Measurements from ENCODE around the gene PLK3. TPM values are rescaled to one million over a fixed set of nuclear protein-coding genes. Genes with fewer than 3 reads are reported as not detected.

PLK3 gene
- total and polyA plus RNA-seq, 9 of the 15 experiments (the other 6 are each of a cell fraction or from before 2014, with no cell fraction given): 0.52 to 22.7 (median 11.0) TPM

- no TSS peak for BruUV-seq (replicated peaks)
- TF ChIP-seq ZNF583 (CRISPR knock-in tag; IDR thresholded peaks at IDR 0.05): 0 out of 2 replicates have a peak, but pooled peaks have one; percentile 40
- no peak for TF ChIP-seq NCOA6 (IDR thresholded peaks at IDR 0.05)
- TF ChIP-seq CGGBP1 (CRISPR knock-in tag; IDR thresholded peaks at IDR 0.05): no peak
- CTCF ChIA-PET (ENCODE audit: low intra/inter-chr PET ratio): no interaction called here
- Histone ChIP-seq H3K27ac (ENCODE audit: extremely low read depth, low read depth, low read length) (0 out of 3 replicates have a peak overlapping the region, but pooled peaks have one; percentile 15), H4K20me1 (replicated peaks; ENCODE audit: control insufficient read depth, insufficient read depth, low read length) (no peaks in the 10 kb centered on the region), H3K9ac (ENCODE audit: insufficient read depth in 1 of 2, low read depth in 2 of 2, low read length in 2 of 2) (peak overlapping the region; percentile 57 to 98; a peak in 3 of 4 replicates), H3K79me2 (ENCODE audit: control insufficient read depth, insufficient read depth, low read length) (no peaks in the 10 kb centered on the region), H3K36me3 (ENCODE audit: control insufficient read depth, insufficient read depth, low read length) (no peaks in the 10 kb centered on the region), H3K9me1 (ENCODE audit: control insufficient read depth, insufficient read depth, low read length) (no peaks in the 10 kb centered on the region), H3K9me3 (replicated peaks; ENCODE audit: control insufficient read depth, insufficient read depth, low read depth, low read length) (no peaks in the 10 kb centered on the region), H3K4me3 (no peak overlapping the region), H2AFZ (ENCODE audit: low read depth, low read length) (peak overlapping the region; percentile 54; the same call in 1 of the 2 replicates), H3K4me2 (ENCODE audit: insufficient read depth, low read length) (no peak overlapping the region), H3K4me1 (replicated peaks in 1 of 2; ENCODE audit: control insufficient read depth in 2 of 2, insufficient read depth in 2 of 2, low read length in 2 of 2) (peaks cover 13 to 31% of the 10 kb centered on the region in 2 experiments), H3K27me3 (ENCODE audit: control insufficient read depth in 2 of 2, insufficient read depth in 2 of 2, low read length in 2 of 2) (no peaks in the 10 kb centered on the region)
- FAIRE-seq (no peak), ATAC-seq (no peak), DNase-seq (ENCODE audit: extremely low read depth in 1 of 4, low spot score in 3 of 4) (no peak)
- WGBS (ENCODE audit: insufficient coverage, low coverage, missing lambda C conversion rate): 77% methylated on average over 9 of the region's 9 CpGs
- in situ Hi-C loops (cut with MboI) (loop anchor here (5.0 kb wide), 1 partner anchor 89 kb away; the partner anchor contains the start of gene RNU5D-1), intact Hi-C loops (cut with micrococcal nuclease) (no loop called here)
- POLR2A ChIA-PET: interaction anchor here (1.0 to 9.2 kb wide), 12 partner anchors 11 to 701 kb away, joined by 3 to 594 read pairs (median 12); partner anchors contain the start of genes BTBD19, DYNLT4, HECTD3 and PLK3
Measured at GRCh38 chr1:44821240-44821715, 21.1 kb downstream of the PLK3 start.

GRCh38 chr1:44822131-44822701 is 22.0 kb downstream of the PLK3 start:
- Histone ChIP-seq H3K9me3 (replicated peaks; ENCODE audit: control insufficient read depth, insufficient read depth, low read depth, low read length) (no peaks in the 10 kb centered on the region), H3K9me1 (ENCODE audit: control insufficient read depth, insufficient read depth, low read length) (no peaks in the 10 kb centered on the region), H3K4me2 (ENCODE audit: insufficient read depth, low read length) (no peak overlapping the region), H4K20me1 (replicated peaks; ENCODE audit: control insufficient read depth, insufficient read depth, low read length) (no peaks in the 10 kb centered on the region), H3K36me3 (ENCODE audit: control insufficient read depth, insufficient read depth, low read length) (no peaks in the 10 kb centered on the region), H2AFZ (ENCODE audit: low read depth, low read length) (no peak overlapping the region), H3K4me3 (no peak overlapping the region), H3K9ac (ENCODE audit: insufficient read depth in 1 of 2, low read depth in 2 of 2, low read length in 2 of 2) (peak overlapping the region in 1 of 2 experiments; percentile 69; a peak in 2 of 4 replicates), H3K27ac (ENCODE audit: extremely low read depth, low read depth, low read length) (no peak overlapping the region), H3K79me2 (ENCODE audit: control insufficient read depth, insufficient read depth, low read length) (no peaks in the 10 kb centered on the region), H3K27me3 (ENCODE audit: control insufficient read depth in 2 of 2, insufficient read depth in 2 of 2, low read length in 2 of 2) (no peaks in the 10 kb centered on the region), H3K4me1 (replicated peaks in 1 of 2; ENCODE audit: control insufficient read depth in 2 of 2, insufficient read depth in 2 of 2, low read length in 2 of 2) (peaks cover 13 to 41% of the 10 kb centered on the region in 2 experiments)
- 57% methylated on average over 6 of the region's 6 CpGs for WGBS (ENCODE audit: insufficient coverage, low coverage, missing lambda C conversion rate)
- ChIA-PET POLR2A (interaction anchor here (1.0 to 9.2 kb wide), 8 partner anchors 10 to 700 kb away, joined by 3 to 594 read pairs (median 94); partner anchors contain the start of genes BTBD19, DYNLT4, HECTD3 and MUTYH), CTCF (ENCODE audit: low intra/inter-chr PET ratio) (no interaction called here)
- TF ChIP-seq SNIP1 (IDR thresholded peaks at IDR 0.05; ENCODE audit: low read depth) (no peak), CREB3 (tag; conservative IDR thresholded peaks at IDR 0.05; ENCODE audit: low read depth) (no peak), FOXP1 (CRISPR knock-in tag; IDR thresholded peaks at IDR 0.05) (no peak), MAX (CRISPR knock-in tag; IDR thresholded peaks at IDR 0.05) (0 out of 2 replicates have a peak, but pooled peaks have one; percentile 15), NR3C1 (CRISPR knock-in tag; IDR thresholded peaks at IDR 0.05) (no peak), ZC3H8 (IDR thresholded peaks at IDR 0.05) (no peak), GTF2A2 (tag; IDR thresholded peaks at IDR 0.05) (no peak), POLR2G (IDR thresholded peaks at IDR 0.05; ENCODE audit: low read depth, low read length) (0 out of 2 replicates have a peak, but pooled peaks have one; percentile 4)
- FAIRE-seq (no peak), ATAC-seq (no peak), DNase-seq (ENCODE audit: extremely low read depth in 1 of 4, low spot score in 3 of 4) (no peak)
- no TSS peak for BruUV-seq (replicated peaks)
- intact Hi-C loops (cut with micrococcal nuclease): no loop called here
- in situ Hi-C loops (cut with MboI): loop anchor here (5.0 kb wide), 1 partner anchor 90 kb away; the partner anchor contains the start of gene RNU5D-1
